NCI-H2196 treated with DMSO at 0.1 percent for 48 hours (cell line): ENCODE data around the gene ITGA6.
"Not testable (repeated sequence)": the region's sequence is repeated elsewhere in the genome, so short reads cannot be mapped to it uniquely, and the experiment has no call there.

Source experiments
- DNase-seq: peaks from one replicate; lab custom pipeline; 2025; ENCODE audit not compliant: unreplicated experiment; lab: John Stamatoyannopoulos, UW

The ITGA6 gene

GRCh38 chr2:172513524-172513900 is 86.1 kb downstream of the ITGA6 start:
- no peak for DNase-seq

GRCh38 chr2:172513935-172514586 is 86.7 kb downstream of the ITGA6 start:
- no peak for DNase-seq

- no peak for DNase-seq
Observed at GRCh38 chr2:172516299-172516698, 88.9 kb downstream of the ITGA6 start.

- no peak for DNase-seq
Observed at GRCh38 chr2:172518995-172519394, 91.6 kb downstream of the ITGA6 start.

- no peak for DNase-seq
Observed at GRCh38 chr2:172525601-172526000, 98.2 kb downstream of the ITGA6 start.

GRCh38 chr2:172531309-172531708 is 103.9 kb downstream of the ITGA6 start:
- DNase-seq = no peak

GRCh38 chr2:172532461-172532860 is 105.1 kb downstream of the ITGA6 start:
- DNase-seq = not testable (repeated sequence)

GRCh38 chr2:172533687-172534086 is 106.3 kb downstream of the ITGA6 start:
- no peak for DNase-seq

GRCh38 chr2:172535119-172535518 is 107.7 kb downstream of the ITGA6 start:
- DNase-seq = no peak

GRCh38 chr2:172537851-172538250 is 110.5 kb downstream of the ITGA6 start:
- DNase-seq = not testable (repeated sequence)

- no peak for DNase-seq
Observed at GRCh38 chr2:172539767-172540166, 112.4 kb downstream of the ITGA6 start.

- DNase-seq = no peak
Observed at GRCh38 chr2:172540421-172540820, 113.0 kb downstream of the ITGA6 start.

GRCh38 chr2:172545408-172546075 is 118.2 kb downstream of the ITGA6 start:
- DNase-seq = no peak

GRCh38 chr2:172549131-172549530 is 121.7 kb downstream of the ITGA6 start:
- no peak for DNase-seq

GRCh38 chr2:172549802-172550201 is 122.4 kb downstream of the ITGA6 start:
- DNase-seq = not testable (repeated sequence)

GRCh38 chr2:172550419-172550818 is 123.0 kb downstream of the ITGA6 start:
- no peak for DNase-seq

- no peak for DNase-seq
Observed at GRCh38 chr2:172551271-172551670, 123.9 kb downstream of the ITGA6 start.

GRCh38 chr2:172552547-172553291 is 125.3 kb downstream of the ITGA6 start:
- no peak for DNase-seq

- DNase-seq = no peak
Observed at GRCh38 chr2:172554352-172555271, 127.2 kb downstream of the ITGA6 start.

- no peak for DNase-seq
Observed at GRCh38 chr2:172555272-172555521, 127.8 kb downstream of the ITGA6 start.
